BE2C (cell line): ENCODE measurements around the gene TRAM2.

Experiments
- DNase-seq: peaks from one replicate; pipeline ENCODE4 v3.0.0-alpha.2; 2020
- H3K27me3 ChIP-seq: fragments of 250-450 bp; sonication (Bioruptor Pico); 2 replicates; pipeline ENCODE4 v1.5.1; 2020; ENCODE audit warnings: mild to moderate bottlenecking
- H3K36me3 ChIP-seq: fragments of 250-450 bp; sonication (Bioruptor Pico); 2 replicates; pipeline ENCODE4 v1.5.1; 2020; ENCODE audit warnings: mild to moderate bottlenecking
- H3K4me1 ChIP-seq: fragments of 250-450 bp; sonication (Bioruptor Pico); 2 replicates; pipeline ENCODE4 v1.5.1; 2020
- H3K4me3 ChIP-seq: 2 replicates; pipeline ENCODE4 v1.5.1; 2011; ENCODE audit warnings: low read depth, low read length
- H3K9me3 ChIP-seq: fragments of 250-450 bp; sonication (Bioruptor Pico); 2 replicates; pipeline ENCODE4 v1.5.1; 2020
- TF ChIP-seq, protein P1 (sequence below): IDR thresholded peaks from 2 replicates; pipeline ENCODE4 v1.5.1; 2012; ENCODE audit warnings: mild to moderate bottlenecking, low read depth, low read length

The TRAM2 gene

DNA sequence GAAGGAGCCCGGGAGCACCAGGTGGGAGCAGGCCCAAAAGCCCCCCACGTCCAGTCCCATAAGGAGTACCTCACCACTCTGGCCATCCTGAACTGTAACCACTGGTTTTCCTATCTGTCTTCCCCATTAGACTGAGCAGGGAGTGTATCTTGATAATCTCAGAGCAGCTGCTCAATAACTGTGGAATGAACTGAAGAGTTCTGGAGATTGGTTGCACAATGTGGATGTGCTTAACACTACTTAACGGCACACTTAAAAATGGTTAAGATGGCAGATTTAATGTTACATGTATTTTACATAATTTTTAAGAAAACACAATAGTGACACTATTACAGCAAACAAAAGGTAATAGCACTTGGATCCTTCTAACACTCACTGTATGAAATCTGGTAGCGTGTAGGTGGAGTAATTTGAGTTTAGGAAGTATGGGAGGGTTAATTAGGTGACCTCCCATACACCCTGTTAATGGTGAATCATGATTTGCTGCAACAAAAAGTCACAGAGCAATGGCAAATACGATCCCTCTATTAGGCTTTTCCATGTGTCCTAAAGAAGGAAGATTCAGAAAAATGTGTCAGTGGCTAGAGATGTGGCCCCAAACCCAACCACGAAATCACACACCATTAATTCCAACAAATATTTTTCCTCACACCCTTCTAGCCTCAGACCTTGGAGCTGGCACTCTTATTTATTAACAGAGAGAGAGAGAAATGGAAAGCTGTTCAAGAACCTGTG, 18.4 kb downstream of the TRAM2 start:
- peaks cover 4% of the 10 kb centered on the region; the same call in 1 of the 2 replicates for H3K4me1 ChIP-seq
- no peaks in the 10 kb centered on the region for H3K36me3 ChIP-seq
- no peak for DNase-seq
- no peaks in the 10 kb centered on the region for H3K27me3 ChIP-seq
- no peaks in the 10 kb centered on the region for H3K9me3 ChIP-seq
- TF ChIP-seq, protein P1, sequence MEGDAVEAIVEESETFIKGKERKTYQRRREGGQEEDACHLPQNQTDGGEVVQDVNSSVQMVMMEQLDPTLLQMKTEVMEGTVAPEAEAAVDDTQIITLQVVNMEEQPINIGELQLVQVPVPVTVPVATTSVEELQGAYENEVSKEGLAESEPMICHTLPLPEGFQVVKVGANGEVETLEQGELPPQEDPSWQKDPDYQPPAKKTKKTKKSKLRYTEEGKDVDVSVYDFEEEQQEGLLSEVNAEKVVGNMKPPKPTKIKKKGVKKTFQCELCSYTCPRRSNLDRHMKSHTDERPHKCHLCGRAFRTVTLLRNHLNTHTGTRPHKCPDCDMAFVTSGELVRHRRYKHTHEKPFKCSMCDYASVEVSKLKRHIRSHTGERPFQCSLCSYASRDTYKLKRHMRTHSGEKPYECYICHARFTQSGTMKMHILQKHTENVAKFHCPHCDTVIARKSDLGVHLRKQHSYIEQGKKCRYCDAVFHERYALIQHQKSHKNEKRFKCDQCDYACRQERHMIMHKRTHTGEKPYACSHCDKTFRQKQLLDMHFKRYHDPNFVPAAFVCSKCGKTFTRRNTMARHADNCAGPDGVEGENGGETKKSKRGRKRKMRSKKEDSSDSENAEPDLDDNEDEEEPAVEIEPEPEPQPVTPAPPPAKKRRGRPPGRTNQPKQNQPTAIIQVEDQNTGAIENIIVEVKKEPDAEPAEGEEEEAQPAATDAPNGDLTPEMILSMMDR = no peak
- no peak overlapping the region for H3K4me3 ChIP-seq

DNA sequence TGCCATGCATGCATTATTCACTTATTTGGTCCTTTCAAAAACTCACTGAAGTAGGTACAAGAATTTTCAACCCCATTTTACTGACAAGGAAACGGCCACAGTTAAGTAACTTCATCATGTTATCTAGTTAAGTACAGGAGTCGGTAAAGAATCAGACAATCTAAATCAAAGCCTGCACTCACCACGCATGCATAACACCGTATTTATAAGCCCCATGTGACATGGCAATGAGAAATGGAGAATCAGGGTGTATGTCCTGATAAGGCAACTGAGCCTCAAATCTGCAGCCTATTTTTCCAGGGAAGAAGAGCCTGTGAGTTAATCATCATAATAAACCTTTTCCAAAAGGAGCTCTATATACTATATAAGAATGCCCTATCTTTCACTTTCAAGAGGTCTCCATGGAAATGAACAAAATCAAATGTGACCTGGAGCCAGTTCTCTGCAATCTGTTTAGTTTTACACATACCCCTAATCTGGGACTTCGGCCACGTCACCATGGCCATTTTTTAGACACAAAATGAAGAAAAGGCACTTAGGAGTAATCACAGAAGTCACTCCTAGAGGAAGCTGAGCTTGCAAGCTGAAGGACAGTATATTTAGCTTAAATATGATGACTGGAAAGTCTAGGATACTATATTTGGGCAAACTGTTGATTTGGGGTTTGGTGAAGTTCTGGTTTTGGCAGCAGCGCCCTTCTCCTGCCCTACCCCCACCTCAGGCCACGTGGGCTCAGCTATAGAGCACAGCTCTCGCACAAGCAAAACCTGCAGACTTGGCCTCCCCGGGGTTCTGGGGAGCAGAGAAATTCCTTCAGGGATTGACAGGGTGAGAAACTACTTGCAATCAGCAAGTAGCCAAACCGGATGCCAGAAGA, 19.2 kb downstream of the TRAM2 start:
- Histone ChIP-seq H3K27me3 (no peaks in the 10 kb centered on the region), H3K4me3 (no peak overlapping the region), H3K9me3 (no peaks in the 10 kb centered on the region), H3K36me3 (no peaks in the 10 kb centered on the region), H3K4me1 (peaks cover 4% of the 10 kb centered on the region; the same call in 1 of the 2 replicates)
- DNase-seq = no peak
- TF ChIP-seq, protein P1 = no peak

DNA sequence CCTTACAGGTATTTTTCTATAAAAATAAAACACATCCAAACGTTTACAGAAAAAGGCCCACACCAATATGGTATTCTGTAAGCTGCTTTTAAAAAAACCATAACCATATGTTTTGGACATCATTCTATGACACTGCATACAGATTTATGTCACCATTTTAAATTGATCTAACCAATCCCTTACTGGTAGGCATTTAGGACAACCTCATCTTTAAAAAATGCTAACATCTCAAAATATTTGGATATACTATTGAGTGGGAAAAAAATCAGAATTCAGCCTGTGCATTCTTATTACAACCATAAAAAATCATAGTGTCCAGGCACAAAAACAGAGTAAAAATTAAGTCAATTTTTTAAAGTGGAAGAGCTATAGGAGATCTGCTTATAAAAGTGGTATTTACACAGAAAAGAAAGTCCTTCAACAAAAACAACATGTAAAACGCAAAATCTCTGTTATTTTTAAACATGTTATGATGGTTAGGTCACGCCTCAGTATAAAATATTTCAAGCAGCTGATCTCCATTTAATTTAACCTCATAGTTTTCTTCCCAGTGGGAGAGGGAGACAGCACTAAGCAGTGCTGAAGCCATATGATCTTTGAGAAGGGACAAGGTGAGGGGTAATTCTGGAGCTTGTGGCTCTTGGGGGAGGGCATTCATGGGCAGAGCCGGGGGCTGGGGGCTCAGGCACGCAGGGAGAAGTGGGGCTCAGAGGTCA, 21.2 kb downstream of the TRAM2 start:
- no peak for DNase-seq
- H3K9me3 ChIP-seq = no peaks in the 10 kb centered on the region
- no peak overlapping the region for H3K4me3 ChIP-seq
- no peaks in the 10 kb centered on the region for H3K27me3 ChIP-seq
- H3K36me3 ChIP-seq = no peaks in the 10 kb centered on the region
- TF ChIP-seq, protein P1 = no peak
- H3K4me1 ChIP-seq = peaks cover 19% of the 10 kb centered on the region

DNA sequence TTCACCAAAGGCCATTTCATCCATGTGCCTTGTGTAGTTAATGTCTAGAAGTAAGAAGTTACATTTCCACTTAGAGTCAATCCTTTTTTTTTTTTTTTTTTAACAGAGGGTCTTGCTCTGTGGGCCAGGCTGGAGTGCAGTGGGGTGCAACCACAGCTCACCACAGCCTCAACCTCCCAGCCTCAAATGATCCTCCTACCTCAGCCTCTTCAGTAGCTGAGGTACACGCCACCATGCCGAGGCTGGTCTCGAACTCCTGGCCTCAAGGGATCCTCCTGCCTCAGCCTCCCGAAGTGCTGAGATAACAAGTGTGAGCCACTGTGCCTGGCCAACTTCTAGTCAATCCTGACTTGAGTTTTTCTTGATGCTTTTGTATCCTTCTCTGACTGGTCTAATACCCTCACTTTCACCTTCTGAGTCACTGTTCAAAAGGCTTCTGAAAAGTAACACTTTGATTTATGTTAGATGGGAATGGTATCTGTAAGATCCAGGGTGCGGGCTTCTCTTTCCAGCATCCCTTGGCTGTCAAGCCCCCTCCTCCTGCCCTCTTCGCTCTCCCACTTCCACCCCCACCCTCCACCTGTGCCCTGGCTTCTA, 22.1 kb downstream of the TRAM2 start:
- Histone ChIP-seq H3K36me3 (no peaks in the 10 kb centered on the region), H3K27me3 (no peaks in the 10 kb centered on the region), H3K9me3 (no peaks in the 10 kb centered on the region), H3K4me1 (peaks cover 22% of the 10 kb centered on the region), H3K4me3 (no peak overlapping the region)
- no peak for DNase-seq
- TF ChIP-seq, protein P1 = no peak

DNA sequence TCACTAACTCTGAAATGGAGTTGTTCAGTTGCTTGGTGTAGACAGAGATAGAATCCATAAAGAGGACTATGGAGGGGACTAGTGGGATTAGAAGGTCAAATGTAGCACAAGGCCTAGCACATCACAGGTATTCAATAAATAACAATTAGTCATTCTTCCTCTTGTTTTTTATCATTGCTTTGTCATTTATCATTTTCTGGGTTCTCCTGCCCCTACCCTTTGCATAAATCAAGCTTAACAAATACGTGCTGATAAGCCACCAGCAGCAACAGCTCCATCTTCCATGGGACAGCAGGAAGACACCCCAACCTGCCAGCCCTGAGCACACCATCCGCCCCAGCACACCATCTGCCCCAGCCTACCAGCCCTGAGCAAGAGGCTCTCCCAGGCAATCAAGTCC, 23.1 kb downstream of the TRAM2 start:
- DNase-seq = no peak

More for the DNA sequence above, 23.1 kb downstream of the TRAM2 start:
- TF ChIP-seq, protein P1 = no peak
- Histone ChIP-seq H3K27me3 (no peaks in the 10 kb centered on the region), H3K4me1 (peaks cover 30% of the 10 kb centered on the region), H3K36me3 (no peaks in the 10 kb centered on the region), H3K4me3 (no peak overlapping the region), H3K9me3 (no peaks in the 10 kb centered on the region)
